Kidney epithelial cell (primary cell): ENCODE results near the gene JARID2. TPM values are rescaled to one million over a fixed set of nuclear protein-coding genes. Genes with fewer than 3 reads are reported as not detected.

Experiments used
- DNase-seq: peaks from one replicate; pipeline ENCODE4 v3.0.0-alpha.2; 2010; ENCODE audit warnings: low read depth
- H3K27me3 ChIP-seq: 2 replicates; pipeline ENCODE4 v1.6.0; 2011; ENCODE audit warnings: low read length; ENCODE audit not compliant: control insufficient read depth, insufficient read depth
- H3K36me3 ChIP-seq: 2 replicates; pipeline ENCODE4 v1.5.1; 2011; ENCODE audit warnings: low read length; ENCODE audit not compliant: control insufficient read depth, insufficient read depth
- H3K4me3 ChIP-seq: 2 replicates; pipeline ENCODE4 v1.5.1; 2011; ENCODE audit warnings: low read depth, mild to moderate bottlenecking, control low read depth, low read length
- CTCF ChIP-seq: IDR thresholded peaks from 2 replicates; pipeline ENCODE4 v1.5.1; 2011; ENCODE audit warnings: mild to moderate bottlenecking, moderate library complexity, low read length, control low read depth, inconsistent platforms; ENCODE audit not compliant: insufficient read depth, poor library complexity, severe bottlenecking
- total RNA-seq: library from RNA; depleted of rRNA; stranded (reverse); fragments of >200 nt; gene quantifications from 2 replicates; pipeline ENCODE4 v1.2.3, GENCODE V29; 2015

Gene JARID2
- total RNA-seq = 13.1 and 15.2 TPM in 2 replicates

- peak; percentile 90 for DNase-seq
- no peaks in the 10 kb centered on the region for H3K27me3 ChIP-seq
- no peaks in the 10 kb centered on the region for H3K36me3 ChIP-seq
- H3K4me3 ChIP-seq = peak within 1 kb of the TSS; percentile 93
- TF ChIP-seq CTCF = no peak
These were observed at the start of gene JARID2 for GRCh38 chr6:15245361-15246216. JARID2 (plus strand) TSS chr6:15246069; CDS start chr6:15246540, 471 bp downstream.

GRCh38 chr6:15200087-15200486 is 45.8 kb upstream of the JARID2 start:
- H3K27me3 ChIP-seq = no peaks in the 10 kb centered on the region
- no peaks in the 10 kb centered on the region for H3K36me3 ChIP-seq
- DNase-seq = no peak
- TF ChIP-seq CTCF = no peak
- no peak overlapping the region for H3K4me3 ChIP-seq

- peak; percentile 59 for DNase-seq
- no peaks in the 10 kb centered on the region for H3K36me3 ChIP-seq
- H3K27me3 ChIP-seq = no peaks in the 10 kb centered on the region
- no peak overlapping the region for H3K4me3 ChIP-seq
- no peak for TF ChIP-seq CTCF
These were observed 40.5 kb upstream of the JARID2 start for GRCh38 chr6:15205321-15205720.

- no peaks in the 10 kb centered on the region for H3K36me3 ChIP-seq
- DNase-seq = no peak
- TF ChIP-seq CTCF = no peak
- no peaks in the 10 kb centered on the region for H3K27me3 ChIP-seq
- H3K4me3 ChIP-seq = no peak overlapping the region
These were observed 39.0 kb upstream of the JARID2 start for GRCh38 chr6:15206887-15207286.

GRCh38 chr6:15207923-15208322 is 37.9 kb upstream of the JARID2 start:
- TF ChIP-seq CTCF = no peak
- no peaks in the 10 kb centered on the region for H3K27me3 ChIP-seq
- no peaks in the 10 kb centered on the region for H3K36me3 ChIP-seq
- peak; percentile 42 for DNase-seq
- H3K4me3 ChIP-seq = no peak overlapping the region
